HG03175 (cell line): ENCODE data around the gene BDNF.

Experiments used
- ATAC-seq: cut with Tn5 transposase; IDR thresholded peaks from one replicate; pipeline ENCODE4 v1.9.1; 2021; ENCODE audit warnings: mild to moderate bottlenecking, moderate library complexity; ENCODE audit not compliant: unreplicated experiment

BDNF gene

GRCh38 chr11:27707676-27708075 lies 7.4 kb upstream of the BDNF start:
- ATAC-seq = no peak

- peak; percentile 82 for ATAC-seq
Measured at GRCh38 chr11:27705873-27706820, 5.9 kb upstream of the BDNF start.

GRCh38 chr11:27703481-27703880 lies 3.2 kb upstream of the BDNF start:
- no peak for ATAC-seq

GRCh38 chr11:27702811-27703210 lies 2.6 kb upstream of the BDNF start:
- ATAC-seq = no peak

- no peak for ATAC-seq
Measured at GRCh38 chr11:27701355-27702105, 1.3 kb upstream of the BDNF start.

- no peak for ATAC-seq
Measured at GRCh38 chr11:27699926-27700350, 317 bp downstream of the BDNF start.

- no peak for ATAC-seq
Measured at GRCh38 chr11:27699242-27699925, 871 bp downstream of the BDNF start.

GRCh38 chr11:27698872-27699241 lies 1.4 kb downstream of the BDNF start:
- peak; percentile 68 for ATAC-seq

GRCh38 chr11:27697679-27698275 lies 2.5 kb downstream of the BDNF start:
- no peak for ATAC-seq

- ATAC-seq = no peak
Measured at GRCh38 chr11:27696961-27697360, 3.3 kb downstream of the BDNF start.

- no peak for ATAC-seq
Measured at GRCh38 chr11:27696115-27696514, 4.1 kb downstream of the BDNF start.

GRCh38 chr11:27694992-27695391 lies 5.3 kb downstream of the BDNF start:
- no peak for ATAC-seq

GRCh38 chr11:27693398-27693797 lies 6.9 kb downstream of the BDNF start:
- ATAC-seq = no peak

- no peak for ATAC-seq
Measured at GRCh38 chr11:27692781-27693180, 7.5 kb downstream of the BDNF start.

GRCh38 chr11:27688076-27688475 lies 12.2 kb downstream of the BDNF start:
- ATAC-seq = no peak

- ATAC-seq = no peak
Measured at GRCh38 chr11:27681664-27682063, 18.6 kb downstream of the BDNF start.

GRCh38 chr11:27679136-27680015 lies 20.9 kb downstream of the BDNF start:
- ATAC-seq = no peak

- ATAC-seq = no peak
Measured at GRCh38 chr11:27678242-27678641, 22.0 kb downstream of the BDNF start.

- no peak for ATAC-seq
Measured at GRCh38 chr11:27677108-27677507, 23.1 kb downstream of the BDNF start.
